Measurements from ENCODE around the gene SLIRP.
A peak's percentile ranks its signal among the peaks of the same experiment; 100 is the strongest.
"Not testable (repeated sequence)": the region's sequence is repeated elsewhere in the genome, so short reads cannot be mapped to it uniquely, and the experiment has no call there.

SLIRP gene

GRCh38 chr14:77746064-77746702, 38.3 kb downstream of the SLIRP start:
- DNase-seq (ENCODE audit: low read depth, low spot score), result no peak

DNA sequence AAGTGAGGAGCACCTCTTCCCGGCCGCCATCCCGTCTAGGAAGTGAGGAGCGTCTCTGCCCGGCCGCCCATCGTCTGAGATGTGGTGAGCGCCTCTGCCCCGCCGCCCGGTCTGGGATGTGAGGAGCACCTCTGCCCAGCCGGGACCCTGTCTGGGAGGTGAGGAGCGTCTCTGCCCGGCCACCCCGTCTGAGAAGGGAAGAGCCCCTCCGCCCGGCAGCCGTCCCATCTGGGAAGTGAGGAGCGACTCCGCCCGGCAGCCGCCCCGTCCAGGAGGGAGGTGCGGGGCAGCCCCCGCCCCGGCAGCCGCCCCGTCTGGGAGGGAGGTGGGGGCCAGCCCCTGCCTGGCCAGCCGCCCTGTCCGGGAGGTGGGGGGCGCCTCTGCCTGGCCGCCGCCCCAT, 39.5 kb downstream of the SLIRP start:
- DNase-seq (ENCODE audit: low read depth, low spot score), result not testable (repeated sequence)

DNA sequence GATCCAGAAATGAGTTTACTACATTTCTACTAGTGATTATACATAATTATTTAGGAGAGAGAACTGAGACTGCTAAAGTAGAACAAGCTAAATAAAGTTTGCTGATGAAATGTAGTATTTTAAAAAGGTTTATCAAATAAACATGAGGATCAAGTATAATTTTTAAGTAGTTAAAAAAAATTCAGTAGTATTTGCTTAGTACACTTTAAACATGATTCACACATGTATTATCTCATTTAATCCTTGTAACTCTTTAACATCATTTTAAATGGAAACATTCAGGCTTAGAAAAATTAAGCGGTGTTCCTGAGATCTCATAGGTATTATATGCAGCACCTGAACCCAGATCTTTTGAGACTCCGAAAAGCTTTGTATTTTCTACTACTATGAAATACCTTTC, 44.4 kb downstream of the SLIRP start:
- DNase-seq (ENCODE audit: low read depth, low spot score), result no peak

GRCh38 chr14:77752799-77753516, 45.1 kb downstream of the SLIRP start:
- DNase-seq (ENCODE audit: low read depth, low spot score), result no peak

DNA sequence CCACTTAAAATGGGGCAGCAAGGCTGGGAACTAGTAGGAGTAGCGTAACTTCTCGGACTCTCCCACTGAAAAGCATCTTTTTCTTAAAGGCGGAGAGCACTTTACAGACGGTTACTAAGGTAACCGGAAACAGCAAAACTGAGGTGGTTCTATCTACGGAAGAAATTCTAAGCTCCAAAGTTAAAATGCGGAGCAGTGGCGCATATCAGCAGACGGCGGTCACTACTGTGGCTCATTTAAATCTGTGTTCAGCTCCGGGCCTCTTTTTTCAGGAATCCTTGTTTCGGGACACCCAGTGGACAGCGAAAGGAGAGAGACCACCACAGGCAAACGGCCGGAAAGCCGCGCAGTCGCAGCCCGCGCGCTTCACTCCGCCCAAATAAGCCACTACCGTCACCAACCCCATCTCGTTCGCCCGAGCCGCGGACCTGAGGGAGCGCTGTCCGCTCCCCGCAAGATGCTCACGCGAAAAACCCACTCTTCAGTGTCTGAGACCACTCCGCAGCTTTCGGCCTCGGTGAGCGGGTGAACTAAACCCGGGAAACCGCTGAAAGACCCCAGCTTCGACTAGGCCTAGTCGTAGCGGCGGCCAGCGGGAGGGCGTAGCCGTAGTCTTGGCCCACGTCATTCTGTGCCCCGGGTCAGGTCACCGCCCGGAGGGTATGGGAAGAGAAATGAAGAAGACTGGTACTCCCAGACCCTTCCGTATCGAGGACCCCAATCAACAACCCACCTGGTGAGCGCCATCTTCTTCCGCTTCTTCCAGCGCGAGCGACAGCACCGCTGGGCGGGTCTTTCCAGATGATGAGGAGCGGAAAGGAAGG, 52.7 kb downstream of the SLIRP start, which contains the start of gene SNW1:
SNW1 (minus strand) TSS at position 776 of the 824 bp plus-strand sequence; CDS start at position 747, 29 bp downstream.
- DNase-seq (ENCODE audit: low read depth, low spot score), result peak; percentile 83

- DNase-seq (ENCODE audit: low read depth, low spot score), result no peak
These were observed 53.5 kb downstream of the SLIRP start for GRCh38 chr14:77761205-77761931.

DNA sequence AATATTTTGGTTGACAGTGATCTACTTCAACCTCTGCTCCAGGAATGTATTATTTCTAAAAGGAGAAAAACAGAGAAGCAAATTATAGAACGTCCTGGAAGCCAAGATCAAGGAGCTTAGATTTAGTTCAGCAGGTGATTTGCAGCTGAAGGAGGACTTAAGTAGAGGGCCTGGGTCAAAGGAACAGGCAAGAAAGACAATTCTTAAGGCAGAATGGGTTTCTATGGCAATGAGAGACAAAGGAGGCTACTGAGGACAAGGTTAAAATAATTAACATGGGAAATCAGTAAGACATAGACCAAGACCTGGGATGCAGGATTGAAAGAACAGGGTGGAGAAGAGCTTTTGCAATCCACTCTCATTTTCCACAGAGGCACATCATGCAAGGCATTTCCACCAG, 55.4 kb downstream of the SLIRP start:
- DNase-seq (ENCODE audit: low read depth, low spot score), result no peak

GRCh38 chr14:77763978-77764377, 56.1 kb downstream of the SLIRP start:
- DNase-seq (ENCODE audit: low read depth, low spot score), result no peak
